Hippocampal formation (tissue), 2 donors: ENCODE results near the gene LRFN4.

Source experiments
- DNase-seq, 2 donors: peaks; one replicate each; lab custom pipeline; 2025; lab: John Stamatoyannopoulos, UW

LRFN4 gene

DNA sequence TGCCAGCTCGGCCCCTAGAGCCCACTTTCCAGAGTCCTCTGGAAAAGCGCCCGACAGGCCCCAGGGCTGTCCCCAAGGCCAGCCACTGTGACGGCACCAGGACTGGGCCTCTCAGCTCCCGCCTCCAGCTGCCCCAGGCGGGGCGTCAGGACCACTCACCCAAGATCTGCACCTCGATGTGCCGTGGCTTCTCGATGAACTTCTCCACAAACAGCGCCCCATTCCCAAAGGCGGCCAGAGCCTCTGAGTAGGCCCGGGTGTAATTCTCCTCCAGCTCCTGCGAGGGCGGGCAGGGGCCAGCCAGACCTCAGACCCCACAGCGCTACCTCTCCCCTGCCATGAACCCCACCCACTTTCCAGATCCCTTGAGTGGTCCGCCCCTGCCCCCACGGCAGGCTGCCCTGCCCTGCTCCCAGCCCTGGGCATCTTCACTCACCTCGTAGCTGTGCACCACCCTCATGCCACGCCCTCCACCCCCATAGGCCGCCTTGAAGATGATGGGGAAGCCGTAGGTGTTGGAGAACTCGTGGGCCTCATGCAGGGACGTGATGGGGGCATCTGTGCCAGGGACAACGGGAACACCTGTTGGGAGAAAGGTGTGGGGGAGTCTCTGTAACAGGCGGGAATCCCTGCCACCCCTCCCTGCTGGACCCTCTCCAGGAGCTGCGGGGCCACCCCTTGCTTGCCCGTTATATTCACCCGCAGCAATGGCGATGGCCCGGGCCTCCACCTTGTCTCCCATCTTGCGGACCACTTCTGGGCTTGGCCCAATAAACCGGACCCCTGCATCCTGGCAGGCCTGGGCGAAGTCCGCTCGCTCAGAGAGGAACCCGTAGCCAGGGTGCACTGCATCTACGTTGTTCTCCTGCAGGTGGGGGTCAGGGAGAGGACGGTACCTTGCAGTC lies 14.0 kb downstream of the LRFN4 start:
- DNase-seq = no peak

- DNase-seq = no peak
Measured at GRCh38 chr11:66871521-66871901, 14.6 kb downstream of the LRFN4 start.

DNA sequence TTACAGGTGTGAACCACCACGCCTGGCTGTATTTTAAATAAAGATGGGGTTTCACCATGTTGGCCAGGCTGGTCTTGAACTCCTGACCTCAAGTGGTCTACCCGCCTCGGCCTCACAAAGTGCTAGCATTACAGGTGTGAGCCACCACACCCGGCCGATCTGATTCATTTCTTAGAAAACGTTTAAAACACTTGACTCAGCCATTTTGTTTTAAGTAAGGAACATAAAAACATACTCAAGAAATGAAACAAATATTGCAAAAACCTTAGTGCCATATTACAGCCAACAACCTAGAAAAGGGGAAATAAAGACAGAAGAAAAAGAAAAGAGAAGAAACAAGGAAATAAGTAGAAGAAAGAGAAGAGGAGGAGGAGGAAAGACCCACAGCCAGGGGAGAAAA lies 17.4 kb downstream of the LRFN4 start:
- no peak for DNase-seq

- no peak for DNase-seq
Measured at GRCh38 chr11:66875378-66875777, 18.5 kb downstream of the LRFN4 start.

GRCh38 chr11:66877588-66878385 lies 20.9 kb downstream of the LRFN4 start:
- DNase-seq = no peak

- DNase-seq = no peak
Measured at GRCh38 chr11:66878474-66878873, 21.6 kb downstream of the LRFN4 start.

- no peak for DNase-seq
Measured at GRCh38 chr11:66879000-66879399, 22.1 kb downstream of the LRFN4 start.

- DNase-seq = no peak
Measured at GRCh38 chr11:66879583-66879982, 22.7 kb downstream of the LRFN4 start.

GRCh38 chr11:66879999-66880398 lies 23.1 kb downstream of the LRFN4 start:
- no peak for DNase-seq

DNA sequence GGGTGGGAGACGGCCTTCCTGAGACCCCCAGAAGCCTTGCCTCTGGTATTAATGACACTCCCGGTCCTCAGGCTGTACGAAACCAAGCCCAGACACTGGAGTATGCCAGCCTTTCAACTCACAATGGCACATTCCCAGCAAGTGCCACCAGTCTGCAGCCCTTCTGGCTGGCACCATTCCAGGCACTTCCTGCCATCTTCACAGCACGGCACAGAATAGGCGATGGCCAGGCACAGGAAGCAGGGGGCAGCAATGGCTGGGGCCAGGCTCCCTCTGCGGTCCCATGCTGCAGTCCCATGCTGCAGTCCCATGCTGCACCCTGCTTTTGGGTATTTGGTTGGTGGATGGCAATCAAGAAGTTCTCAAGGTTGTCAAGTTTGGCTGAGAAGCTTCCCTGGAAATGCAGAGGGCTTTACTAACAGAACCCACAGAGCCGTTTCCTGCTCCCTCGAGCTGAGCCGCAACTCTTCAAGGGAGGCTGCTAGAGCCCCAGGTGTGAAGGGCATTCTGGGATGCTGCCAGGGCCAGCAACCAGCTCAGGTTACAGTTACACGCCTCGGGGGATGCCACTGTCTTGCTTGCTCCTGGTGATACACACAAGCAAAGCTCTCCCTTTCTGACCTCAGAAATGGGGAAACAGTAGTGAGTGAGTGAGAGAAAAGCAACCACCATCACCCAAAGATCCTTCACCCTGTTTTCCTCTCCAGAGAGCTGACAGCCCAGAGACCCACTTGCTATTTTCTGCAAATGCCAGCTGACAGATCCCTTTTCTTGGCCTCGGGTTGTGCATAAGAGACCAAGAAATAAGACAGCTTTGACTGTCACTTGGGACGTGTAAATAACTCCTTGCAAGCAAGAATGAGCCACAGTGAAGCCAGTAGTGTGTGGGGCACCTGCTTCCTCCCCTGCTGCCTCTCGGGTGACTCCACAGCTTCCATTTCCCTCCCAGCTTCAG lies 23.9 kb downstream of the LRFN4 start:
- DNase-seq = peak; percentile 29 to 49

- no peak for DNase-seq
Measured at GRCh38 chr11:66881451-66881835, 24.6 kb downstream of the LRFN4 start.

DNA sequence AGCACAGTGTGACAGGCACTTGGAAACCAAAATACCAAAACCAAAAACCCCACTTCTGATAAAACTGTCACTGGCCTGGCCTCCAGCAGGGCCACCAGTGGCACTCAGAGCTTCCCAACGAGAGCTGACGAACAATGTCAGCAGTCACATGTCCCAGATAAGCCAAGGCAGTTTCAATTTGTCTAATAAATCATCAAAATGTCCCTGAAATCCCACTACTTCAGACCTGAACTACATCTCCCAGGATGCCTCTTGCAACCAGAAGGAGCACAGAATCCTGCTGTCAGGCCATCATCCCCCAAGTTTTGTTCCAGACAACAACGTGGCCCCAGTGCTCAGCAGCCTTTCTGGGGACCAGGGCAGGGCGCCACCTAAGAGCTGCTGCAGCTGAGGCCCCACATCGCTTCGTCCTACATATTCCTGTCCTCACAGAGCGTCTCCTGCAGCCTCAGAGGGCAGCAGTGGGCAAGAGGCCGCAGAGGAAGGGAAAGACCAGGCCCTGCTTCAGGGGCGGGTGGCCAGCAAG lies 25.1 kb downstream of the LRFN4 start:
- DNase-seq = peak in 1 of 2 donors; percentile 52

DNA sequence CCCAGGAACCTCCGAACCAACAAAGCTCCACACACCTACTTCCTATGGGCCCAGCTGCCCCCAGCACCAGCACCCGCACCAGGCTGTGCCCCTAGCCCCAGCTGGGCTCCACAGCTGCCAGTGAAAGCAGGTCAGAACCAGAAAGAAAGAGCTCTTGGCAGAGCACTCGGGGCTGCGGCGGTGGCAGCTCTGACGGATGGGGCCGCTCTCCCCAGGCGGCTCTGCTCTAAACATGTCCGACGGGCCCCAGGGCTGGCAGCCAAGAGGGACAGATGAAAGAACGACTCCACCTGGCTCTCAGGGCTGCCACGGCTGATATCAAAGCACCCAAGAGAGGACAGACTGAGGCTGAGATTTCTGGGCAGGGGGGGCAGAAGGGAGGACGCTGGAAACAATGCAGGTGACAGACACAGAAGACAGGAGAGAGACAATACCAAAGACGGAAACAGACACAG lies 25.7 kb downstream of the LRFN4 start:
- DNase-seq = peak in 1 of 2 donors; percentile 53

DNA sequence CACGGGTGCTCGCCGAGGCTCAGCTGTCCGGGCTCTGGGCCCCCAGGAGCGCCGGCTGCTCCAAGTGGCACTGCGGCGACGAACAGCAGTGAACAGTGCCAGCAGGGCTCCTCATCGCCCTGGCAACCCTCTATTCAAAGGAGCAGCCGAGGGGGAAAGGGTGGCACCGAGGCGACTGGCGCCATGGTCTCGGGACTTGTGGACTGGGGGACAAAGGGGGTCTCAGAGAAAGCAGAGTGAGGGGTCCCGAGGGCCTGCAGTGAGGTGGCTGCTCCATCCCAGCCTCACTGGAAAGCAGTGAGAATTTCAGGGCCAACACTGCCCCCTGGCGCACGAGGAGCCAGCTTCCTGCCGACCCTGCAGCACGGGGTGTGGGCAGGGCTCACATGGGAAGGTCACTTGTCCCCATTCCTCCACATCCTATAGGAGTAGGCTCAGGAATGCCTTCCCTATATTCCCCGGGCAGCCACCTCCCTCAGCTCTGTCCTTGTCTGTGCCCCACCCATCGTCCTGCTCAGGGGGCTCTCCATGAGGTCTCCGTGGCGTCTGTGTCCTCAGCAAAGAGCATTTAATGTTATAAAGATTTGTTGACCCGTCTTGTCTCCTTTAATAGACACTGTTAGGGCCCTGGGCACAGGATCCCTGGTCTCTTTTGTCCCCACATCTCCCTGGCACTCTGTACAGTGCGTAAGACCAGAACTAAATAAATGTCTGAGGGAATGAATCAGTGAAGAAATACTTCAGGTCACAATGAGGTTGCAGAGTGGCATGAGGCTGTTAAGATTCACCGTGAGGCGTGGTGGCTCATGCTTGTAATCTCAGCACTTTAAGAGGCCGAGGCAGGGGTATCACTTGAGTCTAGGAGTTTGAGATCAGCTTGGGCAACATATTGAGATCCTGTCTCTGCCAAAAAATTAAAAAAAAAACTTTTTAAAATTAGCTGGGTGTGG lies 26.4 kb downstream of the LRFN4 start:
- peak; percentile 59 to 80 for DNase-seq

GRCh38 chr11:66884443-66884842 lies 27.6 kb downstream of the LRFN4 start:
- no peak for DNase-seq

GRCh38 chr11:66885469-66885868 lies 28.6 kb downstream of the LRFN4 start:
- no peak for DNase-seq

DNA sequence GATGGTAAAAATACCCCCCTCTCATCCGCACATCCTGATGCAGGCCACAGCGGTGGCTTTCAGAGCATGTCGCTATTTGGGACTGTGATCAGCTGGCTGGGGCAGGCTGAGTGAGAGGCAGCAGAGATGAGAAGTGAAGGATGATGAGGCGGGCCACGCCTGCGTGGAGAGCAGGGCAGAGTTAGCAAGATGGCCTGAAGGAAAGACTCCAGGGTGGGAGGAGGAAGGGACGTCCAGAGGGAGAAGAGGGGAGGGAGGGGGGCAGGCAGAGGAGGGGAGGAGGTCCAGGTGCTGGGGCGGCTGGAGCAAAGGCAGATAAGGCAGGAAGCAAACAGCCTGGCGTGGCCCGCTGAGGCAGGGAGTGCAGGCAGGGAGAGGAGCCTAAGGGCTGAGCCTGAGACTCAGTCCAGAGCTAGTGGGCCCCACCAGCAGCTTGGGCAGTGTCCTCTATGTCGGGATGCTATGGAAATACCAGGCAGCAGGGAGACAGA lies 29.1 kb downstream of the LRFN4 start:
- no peak for DNase-seq

GRCh38 chr11:66886671-66887221 lies 29.9 kb downstream of the LRFN4 start:
- DNase-seq = no peak

- DNase-seq = no peak
Measured at GRCh38 chr11:66887526-66887925, 30.7 kb downstream of the LRFN4 start.

DNA sequence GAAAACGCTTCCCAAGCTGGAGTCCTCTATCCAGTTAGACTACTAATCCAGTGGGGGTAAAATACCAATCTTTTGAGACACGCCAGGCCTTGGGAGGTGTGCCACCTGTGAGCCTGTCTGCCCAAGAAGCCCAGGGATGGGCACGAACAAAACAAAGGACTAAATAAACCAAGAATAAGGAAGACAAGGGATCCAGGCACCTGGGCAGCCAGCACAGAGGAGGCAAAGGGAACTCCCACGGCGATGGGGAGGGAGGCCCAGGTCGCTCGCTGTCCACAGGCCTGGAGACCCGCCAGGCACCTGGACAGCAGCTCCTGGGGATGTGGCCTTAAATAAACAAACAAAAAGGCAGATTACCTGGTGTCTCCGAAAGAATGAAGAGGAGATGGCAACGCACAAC lies 31.4 kb downstream of the LRFN4 start:
- DNase-seq = no peak
